Activated CD4-positive, alpha-beta T cell treated with anti-CD3 and anti-CD28 coated beads, Interleukin-2, Interleukin-4, amounts not matched to agents 100 ng/mL and 50 ng/mL, durations not matched to agents 16 hours and 8 hours (primary cell): Measurements from ENCODE around the gene DLGAP1.
"Not testable (repeated sequence)": the region's sequence is repeated elsewhere in the genome, so short reads cannot be mapped to it uniquely, and the experiment has no call there.

ENCODE experiments used
- DNase-seq: peaks from one replicate; pipeline ENCODE4 v3.0.0-alpha.2; 2020; ENCODE audit warnings: low spot score

Gene DLGAP1

DNA sequence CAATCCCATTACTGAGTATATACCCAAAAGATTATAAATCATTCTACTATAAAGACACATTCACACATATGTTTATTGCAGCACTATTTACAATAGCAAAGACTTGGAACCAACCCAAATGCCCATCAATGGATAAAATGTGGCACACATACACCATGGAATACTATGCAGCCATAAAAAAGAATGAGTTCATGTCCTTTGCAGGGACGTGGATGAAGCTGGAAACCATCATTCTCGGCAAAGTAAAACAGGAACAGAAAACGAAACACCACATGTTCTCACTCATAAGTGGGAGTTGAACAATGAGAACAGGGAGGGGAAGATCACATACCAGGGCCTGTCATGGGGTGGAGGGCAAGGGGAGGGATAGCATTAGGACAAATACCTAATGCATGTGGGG, 167.8 kb downstream of the DLGAP1 start:
- DNase-seq, result not testable (repeated sequence)

DNA sequence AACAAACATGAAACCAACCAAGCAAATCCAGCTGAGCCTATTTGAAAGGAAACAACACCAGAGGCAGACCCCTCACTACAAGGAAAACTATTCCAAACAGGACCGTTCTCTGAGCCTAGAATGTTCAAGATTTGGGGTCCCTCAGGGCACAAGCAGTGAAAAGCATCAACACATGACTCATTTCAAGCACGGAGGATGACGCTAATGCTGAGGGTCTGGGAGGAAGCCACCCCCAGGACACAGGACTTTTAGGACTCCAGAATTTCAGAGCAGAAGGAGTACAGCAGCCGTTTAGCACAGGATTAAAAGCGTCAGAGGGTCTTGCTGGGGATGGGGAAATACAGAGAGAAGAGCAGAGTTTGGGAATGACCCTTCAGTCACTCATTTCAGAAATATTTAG, 168.9 kb downstream of the DLGAP1 start:
- DNase-seq, result no peak

DNA sequence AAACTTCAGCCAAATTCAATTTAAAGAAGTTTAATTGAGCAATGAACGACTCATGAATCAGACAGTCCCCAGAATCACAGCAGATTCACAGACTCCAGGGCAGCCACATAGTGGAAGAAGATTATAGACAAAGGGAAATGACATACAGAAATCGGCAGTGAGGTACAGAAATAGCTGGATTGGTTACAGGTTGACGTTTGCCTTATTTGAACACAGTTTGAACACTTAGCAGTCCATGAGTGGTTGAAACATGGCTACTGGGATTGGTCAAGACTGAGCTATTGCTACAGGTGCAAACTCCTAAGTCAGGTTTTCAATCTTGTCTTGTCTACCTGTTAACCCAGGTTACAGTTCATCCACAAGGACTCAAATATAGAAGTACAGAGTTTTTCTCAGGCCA, 169.6 kb downstream of the DLGAP1 start:
- no peak for DNase-seq

DNA sequence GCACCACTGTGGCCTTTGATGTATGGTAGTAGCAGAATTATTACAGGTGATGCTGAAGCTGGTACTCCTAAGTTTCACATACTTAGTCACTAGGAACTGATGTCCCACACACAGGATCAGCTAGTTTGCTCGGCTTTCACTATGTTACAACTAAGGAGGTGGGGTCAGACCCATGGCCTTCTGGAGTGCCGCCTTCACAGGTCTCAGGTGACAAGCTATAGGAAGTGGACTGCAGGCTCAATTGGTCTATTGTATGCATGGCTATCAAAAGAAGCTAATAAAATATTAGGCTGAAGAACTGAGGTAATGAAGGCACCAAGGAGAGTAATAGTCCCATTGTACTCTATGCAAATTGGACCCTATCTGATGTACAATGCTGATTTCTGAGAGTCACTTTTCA, 170.6 kb downstream of the DLGAP1 start:
- no peak for DNase-seq

DNA sequence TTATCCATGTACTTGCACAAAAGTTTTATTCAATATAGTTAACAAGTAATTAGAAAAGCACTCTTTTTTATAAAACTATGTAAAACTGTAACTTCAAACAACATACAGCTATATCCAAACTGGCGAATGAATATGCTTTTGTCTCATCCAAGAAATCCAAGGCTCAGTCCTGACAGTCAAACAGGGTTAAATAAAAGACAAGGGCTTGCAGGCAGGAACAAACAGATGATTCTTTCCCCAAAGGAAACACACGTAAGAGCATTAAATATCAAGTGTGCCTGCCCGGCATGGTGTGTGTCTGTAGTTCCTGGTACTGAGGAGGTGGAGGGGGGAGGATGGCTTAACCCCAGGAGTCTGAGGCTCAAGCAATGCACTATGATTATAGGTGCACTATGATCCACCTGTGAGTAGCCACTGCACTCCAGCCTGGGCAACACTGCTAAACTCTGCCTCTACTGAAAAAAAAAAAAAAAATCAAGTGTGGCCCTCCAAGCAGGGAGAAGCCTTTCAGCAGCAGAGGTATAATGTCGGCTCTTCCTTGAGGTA, 171.3 kb downstream of the DLGAP1 start:
- DNase-seq, result no peak

DNA sequence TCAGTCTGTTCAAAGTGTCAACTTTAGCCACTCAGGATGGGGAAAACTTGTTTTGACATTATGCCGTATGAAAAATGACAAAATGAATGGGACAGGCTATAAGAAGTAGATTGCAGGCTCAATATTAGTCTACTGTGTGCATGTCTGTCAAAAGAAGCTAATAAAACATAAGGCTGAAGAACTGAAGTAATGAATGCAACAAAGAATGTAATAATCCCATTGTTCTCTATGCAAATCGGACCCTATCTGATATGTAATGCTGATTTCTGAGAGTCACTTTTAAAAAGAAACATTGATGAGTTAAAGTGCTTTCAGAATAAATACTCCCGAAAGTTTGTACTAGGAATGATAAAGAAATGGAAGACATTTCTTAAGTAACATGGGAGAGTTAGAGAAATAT, 172.2 kb downstream of the DLGAP1 start:
- DNase-seq, result no peak

DNA sequence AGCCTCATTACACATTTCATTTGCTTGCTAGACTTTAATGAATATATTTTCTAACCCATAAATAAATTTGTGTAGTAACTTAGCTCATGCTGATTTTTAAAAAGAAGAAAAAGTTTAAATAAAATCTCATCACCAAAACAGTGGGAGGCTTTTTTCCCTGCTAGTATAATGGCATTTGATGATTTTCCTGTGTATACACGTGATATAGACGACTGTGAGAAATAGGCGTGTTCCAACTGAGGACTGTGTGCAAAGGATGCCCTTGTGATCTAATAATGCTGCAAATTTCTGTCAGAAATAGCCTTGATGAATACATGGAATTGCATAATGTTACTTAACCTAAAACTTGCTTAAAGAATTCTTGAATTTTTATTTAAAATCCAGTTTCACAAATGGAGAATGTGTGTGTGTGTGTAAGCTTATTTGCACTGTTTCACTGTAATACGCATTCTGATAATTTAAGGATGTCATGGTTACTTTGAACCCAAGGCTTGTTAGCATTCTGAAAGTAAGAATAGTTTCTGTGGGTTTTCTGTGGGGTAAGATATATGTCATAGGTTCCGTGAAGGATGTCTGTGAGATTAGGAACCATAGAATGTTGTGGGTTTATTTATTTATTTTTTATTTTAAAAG, 178.0 kb downstream of the DLGAP1 start:
- peak; percentile 2 for DNase-seq

DNA sequence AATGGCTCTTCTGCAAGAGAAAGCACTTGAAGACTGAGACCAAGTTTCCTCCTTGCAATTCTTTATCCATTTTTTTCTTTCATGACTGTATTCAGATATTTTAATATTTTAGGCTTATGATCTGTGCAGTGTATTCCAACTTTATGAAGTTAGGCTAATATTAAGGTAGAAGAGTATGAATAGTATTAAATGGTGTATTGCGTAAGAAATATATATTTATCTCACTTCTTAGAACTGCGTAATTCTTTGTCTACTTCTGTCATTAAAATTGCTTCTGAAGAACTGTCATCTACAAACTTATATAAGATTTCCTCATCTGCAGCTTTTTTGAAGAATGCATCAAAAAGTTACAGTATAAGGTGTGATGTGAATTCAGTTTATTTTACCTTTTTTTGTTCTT, 183.2 kb downstream of the DLGAP1 start:
- no peak for DNase-seq

DNA sequence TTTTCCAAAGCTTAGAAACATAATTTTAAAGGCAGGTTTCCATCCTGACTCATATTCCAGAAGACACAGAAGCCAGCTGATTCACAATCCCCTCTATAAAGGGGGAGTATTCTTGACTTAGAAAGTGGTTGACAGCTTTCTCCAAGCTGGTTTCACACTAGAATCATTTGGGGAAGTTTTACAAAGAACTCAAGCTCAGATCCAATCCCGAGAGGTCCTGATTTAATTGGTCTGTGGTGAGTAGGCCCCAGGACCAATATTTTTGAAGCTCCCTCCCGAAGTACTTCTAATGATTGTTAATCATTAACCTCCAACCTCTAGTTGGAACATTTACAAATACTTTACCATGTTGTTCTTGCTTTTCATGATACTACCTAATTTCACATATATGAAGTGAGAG, 184.1 kb downstream of the DLGAP1 start:
- no peak for DNase-seq

DNA sequence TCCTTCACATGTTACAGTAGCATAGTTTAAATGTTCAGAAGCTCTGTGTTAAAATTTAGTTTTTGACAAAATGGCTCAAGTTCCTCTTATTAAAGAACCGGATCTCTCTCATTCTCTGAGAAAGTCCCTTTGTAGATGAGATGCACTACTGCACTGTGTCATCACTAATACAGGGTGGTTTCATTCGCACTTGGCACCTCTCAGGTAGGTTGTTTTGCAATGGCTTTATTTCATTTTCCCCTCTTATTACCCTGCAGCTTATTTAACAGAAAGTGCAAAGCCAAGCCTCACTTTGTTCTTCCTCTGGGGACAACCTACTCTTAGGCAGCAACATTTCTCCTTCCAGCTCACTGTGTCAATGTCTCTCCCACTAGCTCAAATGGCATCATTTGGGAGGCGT, 185.1 kb downstream of the DLGAP1 start:
- DNase-seq, result no peak

DNA sequence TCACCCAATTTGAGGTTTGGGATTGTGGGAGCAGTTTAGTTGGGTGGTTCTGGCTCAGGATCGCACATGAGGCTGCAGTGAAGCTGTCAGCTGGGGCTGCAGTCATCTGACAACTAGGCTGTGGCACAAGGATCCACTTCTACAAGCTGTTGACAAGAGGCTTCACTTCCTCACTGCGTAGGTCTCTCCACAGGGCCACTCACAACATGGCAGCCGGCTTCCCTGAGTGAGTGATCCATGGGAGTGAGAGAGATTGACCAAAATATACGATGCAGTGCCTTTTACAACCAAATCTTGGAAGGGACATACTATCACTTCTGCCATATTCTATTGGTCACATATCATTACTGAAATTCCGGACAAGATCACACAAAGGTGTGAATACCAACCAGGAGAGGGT, 187.5 kb downstream of the DLGAP1 start:
- DNase-seq, result no peak

DNA sequence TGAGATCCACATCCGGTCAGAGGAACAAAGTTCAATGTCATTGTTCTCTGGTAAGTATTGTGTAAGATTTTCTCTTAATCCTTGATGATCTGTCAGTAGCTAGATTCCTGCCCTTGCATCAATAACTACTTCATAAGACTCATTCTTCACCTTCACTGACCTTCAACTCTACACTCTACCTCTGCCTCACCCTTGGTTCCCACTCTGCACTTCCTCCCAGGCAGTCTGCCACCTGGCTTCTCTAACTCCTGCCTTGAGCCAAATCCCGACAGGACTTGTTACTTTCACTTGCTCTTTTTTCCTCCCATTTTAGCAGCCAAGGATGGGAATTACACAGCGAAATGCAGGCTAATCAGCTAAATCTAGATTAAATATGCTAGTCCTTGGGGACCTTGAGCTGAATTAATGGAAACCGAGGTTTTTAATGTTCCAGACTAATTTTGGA, 190.7 kb downstream of the DLGAP1 start:
- DNase-seq, result no peak

DNA sequence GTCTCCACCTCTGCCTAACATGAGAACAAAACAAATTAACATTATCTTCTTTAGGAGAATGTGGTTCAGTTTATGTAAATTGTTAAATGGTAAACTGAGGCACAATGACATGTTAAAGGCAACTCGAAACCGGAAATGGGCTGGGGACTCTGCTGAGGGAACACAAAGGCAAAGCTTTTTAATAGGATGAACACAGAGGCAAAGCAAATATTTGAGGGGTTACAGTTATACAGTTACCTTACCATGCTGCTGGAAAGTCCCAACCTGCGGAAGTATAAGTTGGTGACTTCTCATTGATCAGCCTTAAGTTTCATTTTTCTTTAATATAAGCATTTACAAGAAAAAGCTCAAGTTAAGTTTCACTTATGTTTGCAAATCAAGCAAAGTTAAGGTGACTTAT, 195.0 kb downstream of the DLGAP1 start:
- DNase-seq, result no peak

DNA sequence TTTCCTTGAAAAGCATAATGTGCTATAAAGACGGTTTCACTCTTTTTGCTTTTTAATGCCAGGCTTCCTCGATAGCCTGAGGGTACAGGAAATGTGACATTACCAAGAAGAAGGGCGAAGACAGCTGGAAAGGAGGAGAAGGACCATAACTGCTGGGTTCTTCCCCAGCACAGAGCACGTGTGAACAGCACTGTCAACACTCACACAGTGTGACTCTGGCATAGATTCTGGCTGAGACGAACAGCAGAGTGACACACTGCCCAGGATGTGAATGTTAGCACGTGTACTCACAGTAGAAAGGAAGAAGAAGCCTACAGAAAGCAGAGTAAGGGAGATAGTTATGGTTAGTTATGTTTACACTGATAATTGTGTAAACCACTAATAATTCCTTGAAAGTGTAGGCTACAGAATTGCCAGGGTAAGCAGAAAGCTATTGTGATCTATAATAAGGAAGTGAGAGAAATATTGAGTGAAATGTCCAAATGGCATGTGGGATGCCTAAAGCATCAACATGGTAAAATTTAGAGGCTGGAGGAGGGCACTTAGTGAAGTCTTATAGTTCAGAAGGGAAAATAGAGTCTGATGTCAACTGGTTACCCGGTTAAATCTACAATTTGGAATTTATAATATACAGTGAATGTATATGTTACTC, 198.2 kb downstream of the DLGAP1 start:
- no peak for DNase-seq

DNA sequence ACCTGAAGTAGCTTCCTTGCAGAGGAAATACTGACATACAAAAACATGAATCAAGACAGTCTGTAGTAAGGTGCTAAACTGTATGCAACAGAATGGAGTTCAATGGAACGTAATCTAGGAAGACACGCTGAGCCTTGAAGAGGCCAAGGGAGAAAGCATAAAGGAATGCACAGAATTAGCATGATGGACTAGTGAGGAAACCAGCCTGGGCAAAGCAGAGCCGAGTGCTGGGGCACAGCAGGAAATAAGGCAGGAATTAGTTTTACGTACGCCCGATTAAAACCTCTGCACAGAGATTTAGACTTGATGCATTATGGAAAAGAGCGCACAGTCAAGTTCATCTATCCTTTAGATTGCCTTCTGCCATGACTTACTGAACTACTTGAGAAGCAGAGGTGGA, 200.3 kb downstream of the DLGAP1 start:
- DNase-seq, result no peak

DNA sequence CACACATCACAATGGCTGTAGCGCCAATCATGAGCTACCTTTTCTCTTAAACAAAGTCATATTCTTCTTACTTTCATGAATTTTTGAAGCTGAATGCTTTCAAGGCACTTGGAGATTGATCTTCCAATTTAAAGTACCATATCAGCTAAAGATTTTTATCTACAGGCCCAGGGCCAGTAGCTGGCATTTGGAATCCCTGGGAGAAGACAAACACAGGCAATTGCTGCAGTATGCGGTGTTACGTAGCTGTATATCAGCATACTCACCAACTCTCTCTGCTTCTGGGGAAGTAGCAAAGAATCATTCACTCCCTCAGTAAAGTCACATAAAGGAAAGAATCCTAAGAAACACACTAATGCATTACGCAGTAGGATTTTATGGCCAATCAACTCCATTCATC, 202.3 kb downstream of the DLGAP1 start:
- no peak for DNase-seq

DNA sequence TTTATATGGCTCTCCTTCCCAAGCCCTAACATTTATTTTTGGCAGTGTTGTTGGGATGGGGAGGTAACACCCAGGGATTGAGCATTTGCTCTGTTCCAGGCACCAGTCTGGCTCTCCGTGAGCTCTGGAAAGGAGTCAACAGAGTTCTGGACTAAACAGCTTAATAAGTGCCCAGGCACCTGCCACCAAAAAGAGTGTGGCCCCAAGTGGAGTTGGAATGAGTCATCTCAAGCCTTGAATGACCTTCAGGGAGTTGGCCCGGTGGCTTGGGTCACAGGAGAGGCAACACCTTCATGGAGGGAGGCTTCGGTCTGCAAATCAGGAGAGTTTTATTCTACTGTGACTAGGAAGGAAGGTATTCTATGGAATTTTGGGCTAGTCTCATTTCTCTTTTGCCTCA, 203.2 kb downstream of the DLGAP1 start:
- DNase-seq, result no peak

DNA sequence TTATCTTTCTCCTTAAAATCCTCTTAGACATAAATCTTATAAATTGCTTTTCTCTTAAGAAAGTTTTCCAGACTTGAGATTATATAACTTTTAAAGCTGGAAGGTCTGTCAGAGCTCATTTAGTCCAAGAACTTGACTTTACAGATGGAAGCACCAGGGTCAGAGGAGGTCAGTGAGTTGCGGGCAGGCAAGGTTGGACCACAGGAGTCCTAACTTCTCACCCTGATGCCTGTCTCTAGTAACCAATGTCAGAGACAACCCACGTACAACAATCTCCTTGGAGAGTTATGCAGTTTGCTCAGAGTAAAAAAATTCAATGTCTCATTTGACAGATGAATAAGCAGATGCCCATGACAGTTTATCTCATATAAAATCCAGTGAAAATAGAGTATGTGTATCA, 203.9 kb downstream of the DLGAP1 start:
- DNase-seq, result no peak

DNA sequence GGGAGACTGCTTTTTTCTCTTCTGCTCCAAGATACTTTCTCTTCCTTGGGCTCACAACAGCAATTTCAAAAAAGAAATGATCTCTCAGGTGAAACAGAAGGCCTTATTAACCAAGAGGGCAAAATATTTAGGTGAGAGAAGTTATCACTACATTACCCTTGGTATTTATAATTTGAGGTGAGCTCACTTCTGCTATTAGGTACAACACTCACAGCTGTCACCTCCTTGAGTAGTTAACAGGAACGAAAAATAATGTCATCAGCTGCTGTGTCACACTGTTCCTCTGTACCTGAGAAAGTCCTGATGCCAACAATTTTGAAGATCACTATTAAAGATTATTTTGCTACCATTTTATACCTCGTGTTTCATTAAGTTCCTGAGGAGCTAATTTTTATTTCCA, 205.0 kb downstream of the DLGAP1 start:
- DNase-seq, result no peak

DNA sequence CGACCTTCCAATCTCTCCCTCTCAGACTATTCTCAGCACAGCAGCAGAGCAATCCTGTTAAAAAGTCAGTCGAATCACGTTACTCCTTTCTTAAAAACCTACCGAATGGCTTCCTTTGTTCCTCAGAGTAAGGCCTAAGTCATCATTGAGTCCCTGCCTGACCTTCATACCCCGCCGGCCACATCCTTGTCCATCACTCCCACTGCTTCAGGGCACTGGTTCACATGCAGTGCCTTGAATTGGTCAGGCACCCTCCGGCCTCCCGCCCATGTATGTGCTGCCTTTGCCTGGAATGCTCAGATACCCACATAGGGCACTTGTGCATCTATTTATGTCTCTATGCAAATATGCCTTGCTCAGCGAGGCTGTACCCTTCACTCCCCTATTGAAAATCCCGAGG, 206.4 kb downstream of the DLGAP1 start:
- no peak for DNase-seq

DNA sequence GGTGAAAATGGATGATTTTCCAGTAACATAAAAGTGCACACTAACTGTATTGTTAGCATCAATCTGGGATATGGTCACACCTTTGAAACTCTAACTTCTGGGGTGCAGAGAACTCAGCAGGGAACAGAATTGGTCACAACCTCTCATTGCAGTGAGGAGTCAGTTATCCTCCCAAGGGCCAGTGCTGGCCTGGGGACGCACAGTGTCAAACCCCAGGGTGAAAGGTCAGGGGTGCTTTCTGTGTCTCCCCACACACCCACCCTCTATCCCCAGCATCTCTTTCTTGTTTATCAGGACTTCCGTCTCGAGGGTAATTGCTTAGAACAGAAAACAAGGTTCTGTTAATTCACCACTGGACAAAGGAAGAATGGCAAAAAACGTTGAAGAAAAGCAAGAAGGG, 208.7 kb downstream of the DLGAP1 start:
- DNase-seq, result no peak

DNA sequence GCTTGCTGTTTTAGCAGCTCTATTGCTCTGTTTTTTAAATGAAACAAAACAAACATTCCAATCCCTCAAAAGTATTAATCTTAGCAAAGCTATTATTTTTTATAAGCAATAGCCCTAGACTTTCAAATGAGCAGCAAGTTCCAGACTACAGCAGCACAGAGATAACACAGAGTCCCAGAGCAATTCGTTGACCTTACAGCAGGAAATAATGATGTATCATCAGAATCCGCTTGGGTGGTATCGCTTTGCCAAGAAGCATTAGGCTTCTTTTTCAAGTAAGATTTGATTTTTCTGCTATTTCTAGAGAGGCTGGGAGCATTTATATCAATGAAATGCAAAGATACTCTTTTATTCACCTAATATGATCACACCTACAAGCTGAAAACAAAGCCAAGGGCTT, 209.7 kb downstream of the DLGAP1 start:
- no peak for DNase-seq

DNA sequence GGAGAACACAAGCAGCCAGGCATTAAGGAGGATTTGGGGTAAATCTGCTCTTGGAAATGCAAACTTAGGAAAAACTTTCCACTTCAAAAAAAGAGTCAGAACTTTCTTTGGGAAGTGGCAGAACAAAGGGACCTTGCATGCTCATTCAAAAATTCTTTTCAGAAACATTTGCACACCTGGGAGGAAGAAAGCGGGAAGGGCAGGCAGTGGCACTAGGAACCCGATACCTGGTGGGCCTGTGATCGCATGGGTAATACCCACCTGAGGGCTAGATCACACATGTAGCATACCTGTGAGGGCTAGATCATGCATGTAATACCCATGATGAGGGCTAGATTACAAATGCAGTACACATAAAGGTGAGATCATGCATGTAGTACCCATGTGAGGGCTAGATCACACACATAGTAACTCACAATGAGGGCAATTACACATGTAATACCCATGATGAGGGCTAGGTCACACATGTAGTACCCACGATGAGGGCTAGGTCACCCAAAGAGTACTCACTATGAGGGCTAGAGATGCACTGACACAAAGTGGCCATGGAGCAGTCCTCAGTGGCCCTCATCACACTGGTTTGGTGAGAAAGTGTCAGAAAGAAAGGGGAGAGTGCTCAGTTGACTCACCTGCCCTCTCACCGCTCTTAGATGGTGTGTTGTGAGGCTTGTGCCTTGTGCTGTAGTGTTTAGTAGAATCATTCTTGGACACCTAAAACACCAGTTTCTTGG, 212.5 kb downstream of the DLGAP1 start:
- DNase-seq, result no peak
